ENCODE data around the gene RTL5. TPM values are rescaled to one million over a fixed set of nuclear protein-coding genes. Genes with fewer than 3 reads are reported as not detected.
A peak's percentile ranks its signal among the peaks of the same experiment; 100 is the strongest.

RTL5 gene
- polyA plus RNA-seq, 1 of the 3 experiments (the other 2 are of a cell fraction): 1.8 TPM

DNA sequence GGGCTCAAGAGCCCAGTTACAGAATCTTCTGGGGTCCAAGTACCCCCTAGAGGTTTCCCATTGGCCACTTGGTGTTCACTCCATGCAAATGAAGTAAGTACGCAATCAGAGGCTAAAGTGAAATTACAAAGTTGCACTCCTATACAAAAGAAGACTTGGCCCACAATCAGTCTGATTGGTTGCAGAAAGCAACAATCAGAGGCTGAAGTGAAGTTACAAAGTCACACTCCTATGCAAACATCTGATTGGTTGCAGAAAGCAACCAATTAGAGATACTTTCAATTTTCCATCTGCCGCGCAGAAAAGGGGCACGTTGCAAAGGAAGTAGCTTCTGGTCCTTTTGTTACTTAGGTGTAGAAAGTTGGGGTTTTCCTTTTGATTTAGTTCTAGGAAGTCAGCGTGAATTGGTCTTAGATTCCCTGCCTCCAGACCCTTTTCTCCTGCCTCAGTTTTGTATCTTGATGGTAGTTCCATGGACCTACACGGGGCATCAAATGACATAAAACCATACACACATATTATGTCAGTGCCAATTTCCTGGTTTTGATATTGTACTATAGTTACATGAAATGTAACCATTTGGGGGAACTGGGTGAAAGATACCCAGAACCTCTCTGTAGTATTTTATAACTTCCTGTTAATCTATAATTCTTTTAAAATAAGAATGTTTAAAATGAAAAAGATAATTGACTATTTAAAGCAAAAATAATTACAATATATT, 37.5 kb upstream of the RTL5 start:
- CTCF ChIA-PET: no interaction called here
- Histone ChIP-seq H3K27me3 (ENCODE audit: insufficient read depth) (peaks cover 7% of the 10 kb centered on the region; the same call in 1 of the 2 replicates), H4K20me1 (ENCODE audit: insufficient read depth) (no peaks in the 10 kb centered on the region), H2AFZ (ENCODE audit: low read depth) (peak overlapping the region; percentile 10; the same call in 1 of the 2 replicates), H3K9me2 (no peaks in the 10 kb centered on the region), H3K9ac (no peak overlapping the region), H3K4me3 (ENCODE audit: low read depth in 2 of 2, low read length in 1 of 2) (peak overlapping the region in 1 of 2 experiments; percentile 25; a peak in 1 of 4 replicates), H3K79me2 (ENCODE audit: insufficient read depth) (no peaks in the 10 kb centered on the region), H3K4me1 (ENCODE audit: control insufficient read depth in 1 of 2, insufficient read depth in 2 of 2, low read depth in 1 of 2, low read length in 1 of 2) (no peaks in the 10 kb centered on the region), H3K27ac (ENCODE audit: low read depth in 2 of 2, low read length in 1 of 2) (no peak overlapping the region), H3F3A (replicated peaks; ENCODE audit: insufficient read depth) (no peaks in the 10 kb centered on the region), H3K9me3 (no peaks in the 10 kb centered on the region), H3K4me2 (peak overlapping the region; percentile 25), H3K36me3 (replicated peaks in 1 of 2; ENCODE audit: control insufficient read depth in 1 of 2, insufficient read depth in 2 of 2, low read length in 1 of 2) (no peaks in the 10 kb centered on the region)
- TF ChIP-seq, protein P1, sequence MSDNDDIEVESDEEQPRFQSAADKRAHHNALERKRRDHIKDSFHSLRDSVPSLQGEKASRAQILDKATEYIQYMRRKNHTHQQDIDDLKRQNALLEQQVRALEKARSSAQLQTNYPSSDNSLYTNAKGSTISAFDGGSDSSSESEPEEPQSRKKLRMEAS (IDR thresholded peaks at IDR 0.05; ENCODE audit: low read depth): 0 out of 2 replicates have a peak, but pooled peaks have one; percentile 39
- TF ChIP-seq MEF2A (IDR thresholded peaks at IDR 0.05; ENCODE audit: borderline replicate concordance, low read depth) (no peak), EP300 (IDR thresholded peaks at IDR 0.05; ENCODE audit: borderline replicate concordance in 1 of 2, low read depth in 1 of 2, low read length in 1 of 2) (no peak)
- POLR2A ChIA-PET: no interaction called here
- DNase-seq: no peak
- 51% methylated on average over 6 of the region's 6 CpGs for WGBS (ENCODE audit: low lambda C conversion rate)

DNA sequence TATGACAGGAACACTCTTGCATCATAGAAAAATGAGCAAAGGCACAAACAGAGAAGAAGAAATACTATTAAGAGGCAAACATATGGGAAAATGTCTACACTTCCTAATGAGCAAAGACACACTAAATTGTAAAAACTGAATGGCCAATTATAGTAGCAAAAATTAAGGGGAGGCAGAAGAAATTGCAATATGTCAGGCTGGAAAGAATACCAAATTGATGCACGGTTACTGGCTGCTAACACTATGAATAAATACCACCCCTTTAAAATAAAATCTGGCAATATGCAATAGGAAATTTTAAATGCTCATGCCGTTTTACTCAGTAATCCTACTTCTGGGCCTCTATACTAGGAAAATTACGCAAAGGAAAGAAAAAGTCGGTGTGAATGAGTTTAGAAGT, 33.8 kb upstream of the RTL5 start:
- ChIA-PET CTCF (no interaction called here), POLR2A (no interaction called here)
- Histone ChIP-seq H3K4me3 (ENCODE audit: low read depth in 2 of 2, low read length in 1 of 2) (no peak overlapping the region), H3K36me3 (replicated peaks in 1 of 2; ENCODE audit: control insufficient read depth in 1 of 2, insufficient read depth in 2 of 2, low read length in 1 of 2) (no peaks in the 10 kb centered on the region), H3K4me2 (no peak overlapping the region), H3K9ac (no peak overlapping the region), H3F3A (replicated peaks; ENCODE audit: insufficient read depth) (no peaks in the 10 kb centered on the region), H3K4me1 (ENCODE audit: control insufficient read depth in 1 of 2, insufficient read depth in 2 of 2, low read depth in 1 of 2, low read length in 1 of 2) (no peaks in the 10 kb centered on the region), H4K20me1 (ENCODE audit: insufficient read depth) (no peaks in the 10 kb centered on the region), H2AFZ (ENCODE audit: low read depth) (no peak overlapping the region), H3K27me3 (ENCODE audit: insufficient read depth) (no peaks in the 10 kb centered on the region; the same call in 1 of the 2 replicates), H3K9me3 (no peaks in the 10 kb centered on the region), H3K79me2 (ENCODE audit: insufficient read depth) (no peaks in the 10 kb centered on the region), H3K27ac (ENCODE audit: low read depth in 2 of 2, low read length in 1 of 2) (no peak overlapping the region), H3K9me2 (no peaks in the 10 kb centered on the region)
- TF ChIP-seq GABPA (IDR thresholded peaks at IDR 0.05; ENCODE audit: low read depth) (no peak), RAD21 (IDR thresholded peaks at IDR 0.05; ENCODE audit: low read length) (no peak), TAF1 (IDR thresholded peaks at IDR 0.05; ENCODE audit: borderline replicate concordance, low read depth, low read length) (no peak), EP300 (IDR thresholded peaks at IDR 0.05; ENCODE audit: borderline replicate concordance in 1 of 2, low read depth in 1 of 2, low read length in 1 of 2) (no peak)
- TF ChIP-seq, protein P2, sequence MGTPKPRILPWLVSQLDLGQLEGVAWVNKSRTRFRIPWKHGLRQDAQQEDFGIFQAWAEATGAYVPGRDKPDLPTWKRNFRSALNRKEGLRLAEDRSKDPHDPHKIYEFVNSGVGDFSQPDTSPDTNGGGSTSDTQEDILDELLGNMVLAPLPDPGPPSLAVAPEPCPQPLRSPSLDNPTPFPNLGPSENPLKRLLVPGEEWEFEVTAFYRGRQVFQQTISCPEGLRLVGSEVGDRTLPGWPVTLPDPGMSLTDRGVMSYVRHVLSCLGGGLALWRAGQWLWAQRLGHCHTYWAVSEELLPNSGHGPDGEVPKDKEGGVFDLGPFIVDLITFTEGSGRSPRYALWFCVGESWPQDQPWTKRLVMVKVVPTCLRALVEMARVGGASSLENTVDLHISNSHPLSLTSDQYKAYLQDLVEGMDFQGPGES (IDR thresholded peaks at IDR 0.05; ENCODE audit: low read depth, low read length): no peak
- TF ChIP-seq, protein P3, sequence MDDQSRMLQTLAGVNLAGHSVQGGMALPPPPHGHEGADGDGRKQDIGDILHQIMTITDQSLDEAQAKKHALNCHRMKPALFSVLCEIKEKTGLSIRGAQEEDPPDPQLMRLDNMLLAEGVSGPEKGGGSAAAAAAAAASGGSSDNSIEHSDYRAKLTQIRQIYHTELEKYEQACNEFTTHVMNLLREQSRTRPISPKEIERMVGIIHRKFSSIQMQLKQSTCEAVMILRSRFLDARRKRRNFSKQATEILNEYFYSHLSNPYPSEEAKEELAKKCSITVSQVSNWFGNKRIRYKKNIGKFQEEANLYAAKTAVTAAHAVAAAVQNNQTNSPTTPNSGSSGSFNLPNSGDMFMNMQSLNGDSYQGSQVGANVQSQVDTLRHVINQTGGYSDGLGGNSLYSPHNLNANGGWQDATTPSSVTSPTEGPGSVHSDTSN (IDR thresholded peaks at IDR 0.05): no peak
- 47% methylated on average over 4 of the region's 4 CpGs for WGBS (ENCODE audit: low lambda C conversion rate)
- no peak for DNase-seq
